SU-DHL-6 (cell line): ENCODE results near the gene FCAR.
"Not testable (repeated sequence)": the region's sequence is repeated elsewhere in the genome, so short reads cannot be mapped to it uniquely, and the experiment has no call there.

Experiments
- H2AFZ ChIP-seq: fragments of 200-600 bp; sonication (generic); 2 replicates; pipeline ENCODE4 v1.6.1; 2014; ENCODE audit warnings: low read depth, mild to moderate bottlenecking, moderate library complexity, mixed read lengths, antibody characterized with exemption, low read length; ENCODE audit not compliant: severe bottlenecking
- H3F3A ChIP-seq: fragments of 200-600 bp; shearing (Covaris generic); 2 replicates; pipeline ENCODE4 v1.6.0; 2016; ENCODE audit warnings: antibody characterized with exemption, mild to moderate bottlenecking; ENCODE audit not compliant: insufficient read depth
- H3K27ac ChIP-seq: fragments of 200-600 bp; sonication (generic); 2 replicates; pipeline ENCODE4 v1.5.1; 2016; ENCODE audit warnings: low read depth, mild to moderate bottlenecking, low read length, moderate library complexity, mixed read lengths
- H3K27me3 ChIP-seq: fragments of 200-600 bp; sonication (generic), shearing (Covaris generic); 2 replicates; pipeline ENCODE4 v1.6.0; 2014; ENCODE audit warnings: mild to moderate bottlenecking, low read length
- H3K36me3 ChIP-seq: fragments of 200-600 bp; sonication (generic); 2 replicates; pipeline ENCODE4 v1.6.1; 2014; ENCODE audit warnings: mild to moderate bottlenecking, low read length, mixed read lengths
- H3K4me2 ChIP-seq: fragments of 300-600, 200-600 bp; shearing (Covaris generic), sonication (generic); 2 replicates; pipeline ENCODE4 v1.6.0; 2014; ENCODE audit warnings: low read length, low read depth, mild to moderate bottlenecking; ENCODE audit not compliant: poor library complexity, severe bottlenecking
- H3K4me3 ChIP-seq: fragments of 200-600 bp; sonication (generic); 2 replicates; pipeline ENCODE4 v1.5.1; 2014; ENCODE audit warnings: antibody characterized with exemption, low read length, mild to moderate bottlenecking, mixed read lengths; ENCODE audit not compliant: insufficient read depth, poor library complexity, severe bottlenecking
- H3K79me2 ChIP-seq: fragments of 200-600 bp; sonication (generic); 2 replicates; pipeline ENCODE4 v1.6.1; 2014; ENCODE audit warnings: mild to moderate bottlenecking, low read length, moderate library complexity; ENCODE audit not compliant: insufficient read depth
- H3K9ac ChIP-seq: fragments of 200-600 bp; sonication (generic); 2 replicates; pipeline ENCODE4 v1.7.0; 2014; ENCODE audit warnings: mild to moderate bottlenecking, low read length
- H3K9me2 ChIP-seq: fragments of 200-600 bp; sonication (generic); replicated peaks from 2 replicates; pipeline ENCODE4 v1.6.1; 2014; ENCODE audit warnings: low read length; ENCODE audit not compliant: insufficient read depth
- H3K9me3 ChIP-seq: fragments of 200-600 bp; sonication (generic); 2 replicates; pipeline ENCODE4 v1.6.1; 2014; ENCODE audit warnings: low read length, mixed read lengths; ENCODE audit not compliant: insufficient read depth
- H4K20me1 ChIP-seq: fragments of 200-600 bp; sonication (generic); 2 replicates; pipeline ENCODE4 v1.6.1; 2014; ENCODE audit warnings: low read depth, mild to moderate bottlenecking, antibody characterized with exemption, low read length, moderate library complexity, mixed read lengths
- EZH2phosphoT487 ChIP-seq: fragments of 200-600 bp; sonication (generic), shearing (Covaris generic); conservative IDR thresholded peaks from 2 replicates; pipeline ENCODE4 v1.6.1; 2018; ENCODE audit warnings: mild to moderate bottlenecking, antibody characterized with exemption, low read length, moderate library complexity, mixed read lengths
- TF ChIP-seq, protein P1 (sequence below): fragments of 200-600 bp; sonication (generic); IDR thresholded peaks from one replicate; pipeline ENCODE4 v1.5.1; 2017; ENCODE audit warnings: antibody characterized with exemption, mild to moderate bottlenecking, low read length, moderate library complexity; ENCODE audit not compliant: insufficient read depth, poor library complexity, severe bottlenecking

The FCAR gene

DNA sequence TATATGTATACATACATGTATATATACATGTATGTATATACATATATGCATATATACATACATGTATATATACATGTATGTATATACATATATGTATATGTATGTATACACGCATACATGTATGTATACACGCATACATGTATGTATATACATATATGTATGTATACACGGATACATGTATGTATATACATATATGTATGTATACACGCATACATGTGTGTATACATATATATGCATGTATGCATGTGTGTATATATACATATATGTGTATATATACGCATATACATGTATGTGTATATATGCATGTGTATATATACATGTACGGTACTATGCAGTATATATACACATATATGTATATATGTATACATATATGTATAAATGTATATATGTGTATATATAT is 29.3 kb downstream of the FCAR start:
- no peak overlapping the region for H3K27ac ChIP-seq
- no peaks in the 10 kb centered on the region for H3K27me3 ChIP-seq
- no peaks in the 10 kb centered on the region for H3K9me3 ChIP-seq
- no peaks in the 10 kb centered on the region for H3F3A ChIP-seq
- H2AFZ ChIP-seq, result no peak overlapping the region
- no peaks in the 10 kb centered on the region for H3K9me2 ChIP-seq
- H3K79me2 ChIP-seq, result no peaks in the 10 kb centered on the region
- H3K4me2 ChIP-seq, result no peak overlapping the region
- H4K20me1 ChIP-seq, result no peaks in the 10 kb centered on the region
- H3K4me3 ChIP-seq, result no peak overlapping the region
- no peak for TF ChIP-seq EZH2phosphoT487
- TF ChIP-seq, protein P1, sequence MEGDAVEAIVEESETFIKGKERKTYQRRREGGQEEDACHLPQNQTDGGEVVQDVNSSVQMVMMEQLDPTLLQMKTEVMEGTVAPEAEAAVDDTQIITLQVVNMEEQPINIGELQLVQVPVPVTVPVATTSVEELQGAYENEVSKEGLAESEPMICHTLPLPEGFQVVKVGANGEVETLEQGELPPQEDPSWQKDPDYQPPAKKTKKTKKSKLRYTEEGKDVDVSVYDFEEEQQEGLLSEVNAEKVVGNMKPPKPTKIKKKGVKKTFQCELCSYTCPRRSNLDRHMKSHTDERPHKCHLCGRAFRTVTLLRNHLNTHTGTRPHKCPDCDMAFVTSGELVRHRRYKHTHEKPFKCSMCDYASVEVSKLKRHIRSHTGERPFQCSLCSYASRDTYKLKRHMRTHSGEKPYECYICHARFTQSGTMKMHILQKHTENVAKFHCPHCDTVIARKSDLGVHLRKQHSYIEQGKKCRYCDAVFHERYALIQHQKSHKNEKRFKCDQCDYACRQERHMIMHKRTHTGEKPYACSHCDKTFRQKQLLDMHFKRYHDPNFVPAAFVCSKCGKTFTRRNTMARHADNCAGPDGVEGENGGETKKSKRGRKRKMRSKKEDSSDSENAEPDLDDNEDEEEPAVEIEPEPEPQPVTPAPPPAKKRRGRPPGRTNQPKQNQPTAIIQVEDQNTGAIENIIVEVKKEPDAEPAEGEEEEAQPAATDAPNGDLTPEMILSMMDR, result no peak
- no peak overlapping the region for H3K9ac ChIP-seq
- no peaks in the 10 kb centered on the region for H3K36me3 ChIP-seq

- not testable (repeated sequence) for H3F3A ChIP-seq, H3K9me2 ChIP-seq, H3K27me3 ChIP-seq, H3K36me3 ChIP-seq, H3K79me2 ChIP-seq, H3K27ac ChIP-seq, H4K20me1 ChIP-seq, H3K4me3 ChIP-seq, H3K9me3 ChIP-seq, H2AFZ ChIP-seq, H3K9ac ChIP-seq, H3K4me2 ChIP-seq
Observed at GRCh38 chr19:54904261-54904660, 30.2 kb downstream of the FCAR start.

DNA sequence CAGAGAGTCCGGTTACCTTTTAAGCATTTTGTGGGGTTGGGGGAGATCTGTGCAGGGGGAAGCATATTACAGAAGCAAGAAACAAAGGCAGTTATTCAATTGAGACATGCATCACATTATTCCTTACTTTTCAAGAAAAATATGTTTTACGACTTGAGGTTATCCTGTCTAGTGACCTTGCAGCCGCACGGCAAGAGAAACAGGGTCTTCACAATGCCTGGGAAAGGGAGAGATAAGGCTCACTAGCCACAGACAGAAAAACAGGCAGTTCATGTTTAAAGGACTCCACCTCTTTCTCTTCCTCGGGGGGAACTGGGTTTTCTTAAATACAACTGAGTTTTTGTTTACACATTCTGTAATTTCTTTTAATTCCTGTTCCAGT is 31.4 kb downstream of the FCAR start:
- Histone ChIP-seq H3K9ac (no peak overlapping the region), H3K9me3 (no peaks in the 10 kb centered on the region), H3K27ac (no peak overlapping the region), H3K4me3 (no peak overlapping the region), H3K9me2 (no peaks in the 10 kb centered on the region), H3K79me2 (no peaks in the 10 kb centered on the region), H3K4me2 (no peak overlapping the region), H4K20me1 (no peaks in the 10 kb centered on the region), H3K27me3 (no peaks in the 10 kb centered on the region), H3F3A (no peaks in the 10 kb centered on the region), H3K36me3 (no peaks in the 10 kb centered on the region), H2AFZ (no peak overlapping the region)
- TF ChIP-seq, protein P1, result no peak
- no peak for TF ChIP-seq EZH2phosphoT487

GRCh38 chr19:54905803-54906511 is 31.9 kb downstream of the FCAR start, which contains the start of gene NCR1:
NCR1 (plus strand) TSS chr19:54906148; CDS start chr19:54906188, 40 bp downstream.
- Histone ChIP-seq H3K9ac (no peak within 1 kb of the TSS), H3K36me3 (no peaks in the 10 kb centered on the region), H3K4me2 (no peak within 1 kb of the TSS), H3F3A (no peaks in the 10 kb centered on the region), H3K9me3 (no peaks in the 10 kb centered on the region), H2AFZ (no peak within 1 kb of the TSS), H3K27me3 (no peaks in the 10 kb centered on the region), H3K9me2 (no peaks in the 10 kb centered on the region), H3K79me2 (no peaks in the 10 kb centered on the region), H4K20me1 (no peaks in the 10 kb centered on the region), H3K27ac (no peak within 1 kb of the TSS), H3K4me3 (no peak within 1 kb of the TSS)
- no peak for TF ChIP-seq EZH2phosphoT487
- TF ChIP-seq, protein P1, result no peak
